Vagina (tissue), 2 donors: ENCODE measurements around the gene CCL23.

Source experiments
- POLR2A ChIP-seq, 2 donors: fragments of 450-650 bp; IDR thresholded peaks; one replicate each; pipeline ENCODE4 v1.6.1; 2017; ENCODE audit warnings: antibody characterized with exemption in 2 of 2, mild to moderate bottlenecking in 2 of 2, moderate library complexity in 2 of 2
- POLR2AphosphoS5 ChIP-seq, 2 donors: sonication (generic); formaldehyde crosslinking; IDR thresholded peaks; one replicate each; pipeline ENCODE4 v1.9.0; 2017; ENCODE audit warnings: antibody characterized with exemption in 2 of 2, mild to moderate bottlenecking in 2 of 2, low read depth in 1 of 2; ENCODE audit not compliant: insufficient read depth in 1 of 2
- TF ChIP-seq, protein P1 (sequence below), 3 experiments: fragments of 450-650 bp in 2 of 3; fragments of 200-600 bp in 1 of 3; sonication (generic) in 1 of 3; IDR thresholded peaks; one replicate each; pipeline ENCODE4 v1.5.1; 2017 to 2019; ENCODE audit warnings: antibody characterized with exemption in 3 of 3, mild to moderate bottlenecking in 2 of 3, moderate library complexity in 2 of 3

- TF ChIP-seq, protein P1, sequence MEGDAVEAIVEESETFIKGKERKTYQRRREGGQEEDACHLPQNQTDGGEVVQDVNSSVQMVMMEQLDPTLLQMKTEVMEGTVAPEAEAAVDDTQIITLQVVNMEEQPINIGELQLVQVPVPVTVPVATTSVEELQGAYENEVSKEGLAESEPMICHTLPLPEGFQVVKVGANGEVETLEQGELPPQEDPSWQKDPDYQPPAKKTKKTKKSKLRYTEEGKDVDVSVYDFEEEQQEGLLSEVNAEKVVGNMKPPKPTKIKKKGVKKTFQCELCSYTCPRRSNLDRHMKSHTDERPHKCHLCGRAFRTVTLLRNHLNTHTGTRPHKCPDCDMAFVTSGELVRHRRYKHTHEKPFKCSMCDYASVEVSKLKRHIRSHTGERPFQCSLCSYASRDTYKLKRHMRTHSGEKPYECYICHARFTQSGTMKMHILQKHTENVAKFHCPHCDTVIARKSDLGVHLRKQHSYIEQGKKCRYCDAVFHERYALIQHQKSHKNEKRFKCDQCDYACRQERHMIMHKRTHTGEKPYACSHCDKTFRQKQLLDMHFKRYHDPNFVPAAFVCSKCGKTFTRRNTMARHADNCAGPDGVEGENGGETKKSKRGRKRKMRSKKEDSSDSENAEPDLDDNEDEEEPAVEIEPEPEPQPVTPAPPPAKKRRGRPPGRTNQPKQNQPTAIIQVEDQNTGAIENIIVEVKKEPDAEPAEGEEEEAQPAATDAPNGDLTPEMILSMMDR (IDR thresholded peaks at IDR 0.05): no peak
- TF ChIP-seq POLR2A (IDR thresholded peaks at IDR 0.05) (no peak), POLR2AphosphoS5 (IDR thresholded peaks at IDR 0.05; ENCODE audit: insufficient read depth in 1 of 2, low read depth in 1 of 2) (no peak)
Measured at GRCh38 chr17:35981246-35981645, 36.5 kb downstream of the CCL23 start, which contains the start of gene CCL16.
